Left lung (tissue), 10 donors: ENCODE measurements around the gene COL10A1. TPM values are rescaled to one million over a fixed set of nuclear protein-coding genes. Genes with fewer than 3 reads are reported as not detected.
A peak's percentile ranks its signal among the peaks of the same experiment; 100 is the strongest.

Experiments used
- ATAC-seq: fragments of 200-7000 bp; cut with Tn5 transposase; one replicate; pipeline ENCODE4 v1.9.1; 2020; ENCODE audit warnings: moderate library complexity
- DNase-seq, 4 donors: peaks; one replicate each; pipeline ENCODE4 v3.0.0-alpha.2; 2013 to 2020
- H3K27ac ChIP-seq, 2 donors: fragments of 200-600 bp; sonication (generic) in 1 of 2; one replicate each; pipeline versions ENCODE4 v1.5.0 to v1.8.0; 2020 to 2021
- H3K27me3 ChIP-seq, 2 donors: fragments of 200-600 bp; sonication (generic) in 1 of 2; one replicate each; pipeline versions ENCODE4 v1.5.0 to v1.8.0; 2020 to 2021
- H3K36me3 ChIP-seq, 2 donors: fragments of 200-600 bp; sonication (generic) in 1 of 2; one replicate each; pipeline versions ENCODE4 v1.5.0 to v1.8.0; 2020 to 2021
- H3K4me1 ChIP-seq, 2 donors: fragments of 200-600 bp; one replicate each; pipeline ENCODE4 v1.8.0; 2021
- H3K4me3 ChIP-seq, 2 donors: fragments of 200-600 bp; sonication (generic) in 1 of 2; one replicate each; pipeline versions ENCODE4 v1.5.0 to v1.8.0; 2020 to 2021; ENCODE audit warnings: mild to moderate bottlenecking in 1 of 2
- H3K9me3 ChIP-seq, 2 donors: fragments of 200-600 bp; sonication (generic) in 1 of 2; one replicate each; pipeline versions ENCODE4 v1.5.0 to v1.8.0; 2020 to 2021
- intact Hi-C, 2 donors: fragments of 100-400 bp; cut with DNase I; formaldehyde crosslinking; loops; one replicate each; pipeline versions ENCODE4 v1.11.2 to v1.14.2; 2022
- polyA plus RNA-seq, 6 donors: library from polyadenylated mRNA; unstranded; fragments of 120-200 nt; gene quantifications; one replicate each; pipeline ENCODE4 v1.2.1, GENCODE V29; 2013; ENCODE audit not compliant: insufficient read length in 6 of 6
- total RNA-seq, 2 donors: library from RNA; stranded (reverse); fragmentation: NEBNext Ultra II Directional; extraction: Animal tissue kit (Norgen Biotek cat#: 25700); gene quantifications; one replicate each; pipeline ENCODE4 v1.2.1, GENCODE V29; 2021
- TF ChIP-seq, protein P1 (sequence below), 2 donors: fragments of 200-600 bp; sonication (generic) in 1 of 2; IDR thresholded peaks; one replicate each; pipeline versions ENCODE4 v1.5.0 to v1.8.0; 2021; ENCODE audit warnings: antibody characterized with exemption in 2 of 2
- donor health status: DM: no; HTN: yes; CAD: no.
- donor health status: DM: no; HTN: no; CAD: no.

The COL10A1 gene
- total and polyA plus RNA-seq, 8 donors = 0.18 to 26.6 (median 0.32) TPM; not detected in 1

DNA sequence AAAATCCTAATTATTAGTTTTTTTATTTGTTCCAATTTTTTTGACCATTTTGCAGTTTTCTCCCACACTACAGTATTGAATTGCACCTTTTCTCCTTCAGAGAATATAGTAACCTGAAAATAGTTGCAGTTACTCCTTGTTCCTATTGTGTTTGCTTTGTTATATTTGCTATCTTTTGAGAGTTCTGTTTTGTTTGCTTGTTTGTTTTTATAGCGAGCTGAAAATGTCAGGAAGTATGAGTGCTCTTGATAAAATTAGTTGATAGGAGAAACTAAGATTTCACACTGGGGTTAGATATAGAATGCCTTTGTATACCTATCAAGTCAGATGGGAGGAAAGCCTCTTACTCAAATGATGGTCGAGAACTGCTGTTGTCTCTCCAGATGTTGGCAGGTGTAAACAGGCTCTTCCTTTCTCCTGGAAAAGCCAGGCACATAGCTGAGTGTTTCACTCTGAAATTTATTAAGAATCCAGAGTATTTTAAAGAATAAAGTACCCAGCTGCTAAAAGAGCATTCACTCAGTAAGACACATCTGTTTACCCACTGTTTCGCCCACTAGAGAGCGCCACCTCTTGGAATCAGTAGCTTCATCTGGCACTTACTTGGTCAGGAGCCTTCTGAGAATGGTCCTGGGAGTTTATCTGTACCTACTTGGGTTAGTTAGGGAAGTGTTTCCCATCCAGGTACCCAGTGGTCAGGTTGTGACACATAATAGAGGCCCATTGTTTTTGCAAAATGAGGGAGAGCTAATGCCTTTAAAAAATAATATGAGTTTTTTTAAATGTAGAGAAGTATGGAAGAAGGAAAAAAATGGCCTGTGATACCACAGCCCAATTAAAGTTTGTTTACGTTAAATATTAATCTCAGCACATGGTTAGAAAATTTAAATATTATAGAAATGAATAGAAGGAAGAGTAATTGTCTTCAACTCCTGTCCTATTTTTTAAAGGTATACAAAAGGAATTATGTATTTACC is 14.1 kb downstream of the COL10A1 start:
- Histone ChIP-seq H3K9me3 (no peaks in the 10 kb centered on the region), H3K27me3 (no peaks in the 10 kb centered on the region), H3K36me3 (peaks cover 0 to 54% of the 10 kb centered on the region in 2 donors), H3K27ac (no peak overlapping the region), H3K4me1 (peaks cover 0 to 4% of the 10 kb centered on the region in 2 donors), H3K4me3 (no peak overlapping the region)
- intact Hi-C loops = no loop called here
- ATAC-seq (peak; percentile 62), DNase-seq (no peak)
- TF ChIP-seq, protein P1, sequence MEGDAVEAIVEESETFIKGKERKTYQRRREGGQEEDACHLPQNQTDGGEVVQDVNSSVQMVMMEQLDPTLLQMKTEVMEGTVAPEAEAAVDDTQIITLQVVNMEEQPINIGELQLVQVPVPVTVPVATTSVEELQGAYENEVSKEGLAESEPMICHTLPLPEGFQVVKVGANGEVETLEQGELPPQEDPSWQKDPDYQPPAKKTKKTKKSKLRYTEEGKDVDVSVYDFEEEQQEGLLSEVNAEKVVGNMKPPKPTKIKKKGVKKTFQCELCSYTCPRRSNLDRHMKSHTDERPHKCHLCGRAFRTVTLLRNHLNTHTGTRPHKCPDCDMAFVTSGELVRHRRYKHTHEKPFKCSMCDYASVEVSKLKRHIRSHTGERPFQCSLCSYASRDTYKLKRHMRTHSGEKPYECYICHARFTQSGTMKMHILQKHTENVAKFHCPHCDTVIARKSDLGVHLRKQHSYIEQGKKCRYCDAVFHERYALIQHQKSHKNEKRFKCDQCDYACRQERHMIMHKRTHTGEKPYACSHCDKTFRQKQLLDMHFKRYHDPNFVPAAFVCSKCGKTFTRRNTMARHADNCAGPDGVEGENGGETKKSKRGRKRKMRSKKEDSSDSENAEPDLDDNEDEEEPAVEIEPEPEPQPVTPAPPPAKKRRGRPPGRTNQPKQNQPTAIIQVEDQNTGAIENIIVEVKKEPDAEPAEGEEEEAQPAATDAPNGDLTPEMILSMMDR (IDR thresholded peaks at IDR 0.05) = peak in 1 of 2 donors; percentile 18

DNA sequence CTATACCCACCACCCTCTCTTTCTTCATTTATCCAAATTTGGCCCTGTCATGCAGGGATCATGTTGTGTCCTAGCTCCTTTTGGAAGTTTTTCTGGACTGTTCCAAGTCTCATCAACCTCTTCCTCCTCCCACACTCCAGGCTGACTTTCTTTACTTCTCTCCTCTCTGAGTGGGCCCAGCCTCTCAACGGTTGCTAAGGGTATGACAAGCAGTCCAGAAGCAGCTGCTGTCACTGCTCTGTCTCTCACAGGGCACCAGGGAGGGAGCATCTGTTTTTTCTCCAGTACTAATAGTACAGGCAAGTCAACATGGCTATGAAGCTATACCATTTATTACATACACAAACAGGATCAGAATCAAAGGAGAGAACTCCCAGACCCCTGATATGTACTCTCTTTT is 17.1 kb downstream of the COL10A1 start:
- Histone ChIP-seq H3K27ac (no peak overlapping the region), H3K4me3 (no peak overlapping the region), H3K4me1 (peaks cover 10 to 26% of the 10 kb centered on the region in 2 donors), H3K27me3 (no peaks in the 10 kb centered on the region), H3K9me3 (no peaks in the 10 kb centered on the region), H3K36me3 (peaks cover 0 to 46% of the 10 kb centered on the region in 2 donors)
- intact Hi-C loops = no loop called here
- DNase-seq = no peak
- no peak for ATAC-seq
- TF ChIP-seq, protein P1 (IDR thresholded peaks at IDR 0.05) = no peak

DNA sequence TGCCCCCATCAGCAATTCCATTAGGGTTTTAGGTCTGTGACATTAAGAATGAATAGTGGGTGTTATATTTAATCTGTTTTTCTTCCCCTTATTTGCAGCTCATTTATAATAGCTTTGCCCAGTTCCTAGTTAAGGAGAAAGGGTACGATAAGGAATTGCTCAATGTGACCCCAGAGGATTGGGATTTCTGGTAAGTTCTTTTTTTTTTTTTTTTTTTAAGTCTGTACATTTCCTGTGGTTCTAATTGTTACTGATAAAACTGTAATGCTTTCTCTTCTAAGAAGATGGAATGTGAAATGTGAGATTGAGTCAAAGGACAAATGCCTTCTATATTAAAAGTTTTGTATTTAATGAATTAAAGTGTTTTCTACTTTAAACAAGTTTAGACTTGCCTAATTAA is 19.8 kb downstream of the COL10A1 start:
- TF ChIP-seq, protein P1 (IDR thresholded peaks at IDR 0.05) = no peak
- H3K4me3 ChIP-seq = no peak overlapping the region
- no peaks in the 10 kb centered on the region for H3K27me3 ChIP-seq
- intact Hi-C loops = no loop called here
- DNase-seq (no peak), ATAC-seq (no peak)
- H3K36me3 ChIP-seq = peaks cover 0 to 31% of the 10 kb centered on the region in 2 donors
- peak overlapping the region in 1 of 2 donors; percentile 37 for H3K27ac ChIP-seq
- peaks cover 18 to 52% of the 10 kb centered on the region in 2 donors for H3K4me1 ChIP-seq
- no peaks in the 10 kb centered on the region for H3K9me3 ChIP-seq

DNA sequence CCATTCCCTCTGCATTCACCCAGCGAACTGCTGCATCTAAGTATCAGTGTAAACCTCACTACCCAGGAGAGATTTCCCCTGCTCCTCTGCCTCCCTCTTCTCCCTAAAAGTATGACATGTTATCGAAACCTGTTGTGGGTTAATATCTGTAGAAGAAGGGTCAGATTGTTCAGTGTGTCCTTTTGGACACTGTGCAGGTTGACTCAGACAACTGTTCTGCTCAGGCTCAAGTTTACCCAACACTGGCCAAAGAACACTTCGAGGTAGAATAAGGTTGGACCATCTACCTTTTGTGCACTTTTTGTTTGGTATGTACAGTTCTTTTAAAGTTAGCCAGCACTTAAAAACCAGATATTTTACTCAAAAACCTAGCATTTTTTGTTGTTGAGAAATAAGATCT is 20.7 kb downstream of the COL10A1 start:
- ATAC-seq (no peak), DNase-seq (no peak)
- Histone ChIP-seq H3K36me3 (peaks cover 0 to 22% of the 10 kb centered on the region in 2 donors), H3K9me3 (no peaks in the 10 kb centered on the region), H3K4me1 (peaks cover 18 to 54% of the 10 kb centered on the region in 2 donors), H3K27ac (no peak overlapping the region), H3K4me3 (no peak overlapping the region), H3K27me3 (no peaks in the 10 kb centered on the region)
- intact Hi-C loops = no loop called here
- TF ChIP-seq, protein P1 (IDR thresholded peaks at IDR 0.05) = no peak

DNA sequence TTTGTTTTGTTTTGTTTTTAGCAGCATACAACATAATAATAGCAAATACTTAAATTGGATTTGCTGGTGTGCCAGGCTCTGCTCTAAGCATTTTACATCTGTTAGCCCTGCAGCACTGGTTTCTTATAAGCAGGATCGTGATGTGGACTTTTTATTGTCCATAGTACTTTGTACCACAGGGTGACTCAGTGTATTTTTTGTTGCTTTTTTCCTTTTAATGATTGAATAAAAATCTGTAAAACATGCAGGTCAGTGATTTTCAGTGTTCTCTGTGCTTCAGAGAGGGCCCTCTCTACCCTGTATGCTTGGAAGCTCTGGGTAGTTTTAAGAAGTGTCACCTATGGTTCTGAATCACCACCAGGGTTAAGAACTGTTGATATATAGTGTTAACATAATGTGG is 21.3 kb downstream of the COL10A1 start:
- Histone ChIP-seq H3K4me3 (no peak overlapping the region), H3K36me3 (peaks cover 0 to 16% of the 10 kb centered on the region in 2 donors), H3K27me3 (no peaks in the 10 kb centered on the region), H3K9me3 (no peaks in the 10 kb centered on the region), H3K27ac (no peak overlapping the region), H3K4me1 (peaks cover 18 to 60% of the 10 kb centered on the region in 2 donors)
- ATAC-seq = no peak
- TF ChIP-seq, protein P1 (IDR thresholded peaks at IDR 0.05) = no peak
- intact Hi-C loops = no loop called here
- DNase-seq = no peak
